ENCODE measurements around the gene ZDHHC7.

DNA sequence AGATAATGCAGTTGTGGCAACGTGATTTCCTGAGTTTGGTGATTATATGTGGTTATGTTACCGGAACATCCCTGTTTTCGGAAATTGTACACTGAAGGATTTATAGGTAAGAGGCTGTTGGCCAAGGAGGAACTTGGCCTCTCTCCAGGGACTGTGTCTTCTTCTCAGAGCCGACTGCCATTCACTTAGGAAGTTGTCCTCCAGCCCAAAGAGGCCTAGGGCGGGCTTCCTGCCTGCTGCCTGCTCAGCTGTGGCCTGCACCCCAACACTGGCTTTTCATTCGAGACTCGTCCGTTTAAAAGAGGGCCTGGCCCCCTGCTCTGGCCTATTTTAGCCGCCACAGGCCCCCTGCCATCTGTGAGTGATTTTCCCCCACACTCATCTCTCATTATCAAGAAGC, 64.3 kb downstream of the ZDHHC7 start:
- TF ChIP-seq, protein P1, sequence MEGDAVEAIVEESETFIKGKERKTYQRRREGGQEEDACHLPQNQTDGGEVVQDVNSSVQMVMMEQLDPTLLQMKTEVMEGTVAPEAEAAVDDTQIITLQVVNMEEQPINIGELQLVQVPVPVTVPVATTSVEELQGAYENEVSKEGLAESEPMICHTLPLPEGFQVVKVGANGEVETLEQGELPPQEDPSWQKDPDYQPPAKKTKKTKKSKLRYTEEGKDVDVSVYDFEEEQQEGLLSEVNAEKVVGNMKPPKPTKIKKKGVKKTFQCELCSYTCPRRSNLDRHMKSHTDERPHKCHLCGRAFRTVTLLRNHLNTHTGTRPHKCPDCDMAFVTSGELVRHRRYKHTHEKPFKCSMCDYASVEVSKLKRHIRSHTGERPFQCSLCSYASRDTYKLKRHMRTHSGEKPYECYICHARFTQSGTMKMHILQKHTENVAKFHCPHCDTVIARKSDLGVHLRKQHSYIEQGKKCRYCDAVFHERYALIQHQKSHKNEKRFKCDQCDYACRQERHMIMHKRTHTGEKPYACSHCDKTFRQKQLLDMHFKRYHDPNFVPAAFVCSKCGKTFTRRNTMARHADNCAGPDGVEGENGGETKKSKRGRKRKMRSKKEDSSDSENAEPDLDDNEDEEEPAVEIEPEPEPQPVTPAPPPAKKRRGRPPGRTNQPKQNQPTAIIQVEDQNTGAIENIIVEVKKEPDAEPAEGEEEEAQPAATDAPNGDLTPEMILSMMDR (IDR thresholded peaks at IDR 0.05; ENCODE audit: low read depth, low read length, poor library complexity, severe bottlenecking) = no peak
- TF ChIP-seq EZH2phosphoT487 (IDR thresholded peaks at IDR 0.05; ENCODE audit: borderline replicate concordance, low read length) = no peak

Measured in DOHH2 (cell line).